ENCODE data around the gene PUS10.
A peak's percentile ranks its signal among the peaks of the same experiment; 100 is the strongest.
"Not testable (repeated sequence)": the region's sequence is repeated elsewhere in the genome, so short reads cannot be mapped to it uniquely, and the experiment has no call there.

PUS10 gene

DNA sequence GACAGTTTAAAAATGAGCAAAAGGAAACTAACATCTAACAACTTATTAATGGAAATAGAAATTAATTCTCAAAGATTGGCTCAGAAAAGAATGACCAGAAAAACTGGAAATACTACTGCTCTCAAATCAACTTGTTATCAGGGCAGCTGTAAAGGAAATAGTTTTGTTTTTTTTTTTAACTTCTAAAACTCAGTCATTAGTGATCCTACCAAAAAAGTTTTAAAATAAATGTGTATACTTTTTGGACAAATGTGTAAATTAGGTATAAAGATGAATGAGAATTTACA is 52.6 kb downstream of the PUS10 start:
- DNase-seq, result no peak

DNA sequence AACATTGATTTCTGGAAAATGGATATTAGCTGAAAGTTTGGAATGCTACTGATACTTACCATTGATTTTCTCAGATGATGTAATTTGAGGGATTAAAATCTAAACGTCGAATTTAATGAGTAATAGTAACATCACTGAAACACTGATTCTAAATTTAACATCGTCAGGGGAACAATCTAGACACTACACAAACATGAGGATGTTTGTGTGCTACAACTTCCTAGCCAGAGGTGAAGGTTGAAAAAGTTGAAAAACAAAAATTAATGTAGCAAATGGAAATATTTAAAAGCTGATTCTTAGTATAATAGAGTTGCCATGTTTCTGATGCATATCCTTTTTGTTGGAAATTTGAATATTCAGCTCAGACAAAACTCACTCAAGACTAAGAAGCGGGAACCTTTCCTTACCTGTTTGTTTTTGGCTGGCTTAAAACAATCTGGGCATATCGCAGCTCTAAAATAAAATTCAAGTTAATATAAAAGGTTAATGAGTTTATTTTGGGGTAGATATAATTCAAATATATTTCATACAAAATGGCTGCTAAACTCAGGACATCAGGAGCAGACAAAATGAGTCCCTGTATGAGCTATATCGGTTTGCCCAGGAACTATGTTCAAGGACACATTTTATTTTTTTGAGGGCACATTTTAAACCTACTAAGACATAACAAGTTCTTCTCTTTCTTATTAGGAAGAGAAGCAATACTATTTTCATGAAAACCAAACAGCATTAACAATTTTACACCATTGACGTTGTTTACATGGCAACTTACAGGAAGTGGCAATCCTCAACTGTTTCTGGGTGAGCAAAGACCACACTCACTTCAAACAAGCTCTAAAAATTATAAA is 53.2 kb downstream of the PUS10 start:
- DNase-seq, result no peak

DNA sequence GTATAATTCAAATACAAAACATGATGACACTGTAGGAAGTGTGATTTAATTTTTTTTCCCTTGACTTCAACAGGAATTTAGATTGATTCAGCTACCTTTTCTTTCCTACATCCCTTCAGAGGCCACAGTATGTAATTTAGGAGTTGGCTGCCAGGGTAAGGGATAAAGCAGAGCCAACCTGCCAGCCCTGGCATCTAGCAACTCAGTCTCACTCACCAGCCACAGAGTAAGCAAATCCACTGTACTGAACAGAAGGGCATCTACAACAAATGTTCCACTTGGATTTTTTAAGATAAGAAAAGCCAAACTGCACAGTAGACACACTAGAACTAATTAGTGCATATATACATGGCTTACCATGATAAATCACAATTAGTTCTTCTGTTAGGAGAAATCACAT is 54.9 kb downstream of the PUS10 start:
- no peak for DNase-seq

DNA sequence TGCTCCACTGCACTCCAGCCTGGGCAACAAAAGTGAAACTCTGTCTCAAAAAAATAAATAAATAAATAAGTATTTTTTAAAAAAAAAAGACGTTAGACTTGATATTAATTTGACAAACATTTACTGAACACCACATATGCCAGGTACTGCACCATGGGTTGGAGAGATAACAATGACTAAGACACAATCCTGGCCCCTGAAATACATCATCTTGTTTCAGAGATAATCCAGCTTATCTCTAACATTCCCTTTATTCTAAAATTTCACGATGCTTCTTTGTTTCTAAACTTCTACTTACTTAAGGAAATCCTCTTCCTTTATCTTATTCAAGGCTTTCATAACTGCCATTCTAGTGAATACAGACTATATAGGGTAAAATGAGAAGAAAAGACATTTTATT is 55.5 kb downstream of the PUS10 start:
- DNase-seq, result no peak

DNA sequence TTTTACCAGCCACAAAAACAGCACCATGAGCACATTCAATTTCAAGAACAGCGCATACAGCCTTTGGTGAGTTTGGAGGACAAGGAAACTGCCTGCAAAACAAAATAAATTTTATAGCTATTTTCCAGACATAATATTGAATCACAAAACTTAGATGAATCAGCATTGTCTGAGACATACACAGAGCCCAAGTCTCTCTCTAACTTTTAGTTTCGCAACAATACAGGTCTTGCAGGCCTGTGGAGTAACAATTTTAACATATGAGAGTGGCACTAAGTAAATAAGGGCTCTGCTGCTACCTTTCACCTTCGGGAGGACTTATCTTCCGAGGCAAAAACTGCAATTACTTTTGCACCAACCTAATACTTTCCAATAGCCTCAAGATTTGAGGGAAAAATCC is 56.6 kb downstream of the PUS10 start:
- DNase-seq, result no peak

DNA sequence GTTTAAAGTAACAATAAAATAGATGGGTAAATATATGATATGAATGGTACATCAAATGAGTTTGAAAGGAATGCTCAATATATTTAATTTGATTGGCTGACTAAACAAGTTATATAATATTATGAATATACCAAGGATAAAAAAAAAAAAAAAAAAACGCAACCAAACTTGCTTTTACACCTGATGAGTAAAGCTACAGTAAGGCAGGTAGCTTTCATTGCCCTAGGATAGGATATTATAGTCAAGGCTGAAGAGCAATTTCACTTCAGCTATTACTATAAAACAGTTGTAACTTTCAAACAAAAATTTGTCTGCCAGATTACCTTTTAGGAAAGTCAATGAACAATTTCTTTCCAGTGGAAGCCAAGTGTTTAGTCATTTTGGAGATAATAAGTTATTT is 57.3 kb downstream of the PUS10 start:
- no peak for DNase-seq

DNA sequence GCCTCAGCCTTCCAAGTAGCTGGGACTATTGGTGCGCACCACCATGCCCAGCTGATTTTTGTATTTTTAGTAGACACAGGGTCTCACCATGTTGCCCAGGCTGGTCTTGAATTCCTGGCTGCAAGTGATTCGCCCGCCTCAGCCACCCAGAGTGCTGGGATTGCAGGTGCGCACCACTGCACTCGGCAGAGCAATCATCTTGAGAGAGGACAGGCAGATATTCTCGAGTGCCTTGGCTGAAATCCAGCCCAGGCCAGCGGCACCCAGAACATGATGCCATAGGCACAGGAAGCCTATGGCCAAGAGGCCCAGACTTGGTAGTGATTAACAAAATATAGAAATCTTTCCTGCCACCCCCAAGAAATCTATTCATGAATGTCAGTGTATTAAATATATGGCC is 58.6 kb downstream of the PUS10 start:
- no peak for DNase-seq

DNA sequence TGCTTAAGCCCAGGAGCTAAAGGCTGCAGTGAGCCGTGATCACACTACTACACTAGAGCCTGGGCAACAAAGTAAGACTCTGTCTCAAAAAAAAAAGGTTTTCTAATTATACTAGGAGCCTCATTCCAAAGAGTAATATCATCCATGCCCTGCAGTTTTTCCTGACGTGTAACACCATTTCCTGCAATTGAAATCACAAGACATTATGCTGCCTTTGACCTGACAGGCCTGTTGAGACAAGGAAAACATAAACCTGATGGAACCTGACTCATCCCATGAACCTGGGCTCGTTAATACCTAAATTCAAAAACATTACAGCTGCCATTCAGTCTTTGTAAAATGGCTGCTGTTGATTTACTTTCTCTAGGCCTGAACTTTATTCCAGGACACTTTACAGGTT is 59.3 kb downstream of the PUS10 start:
- DNase-seq, result no peak

DNA sequence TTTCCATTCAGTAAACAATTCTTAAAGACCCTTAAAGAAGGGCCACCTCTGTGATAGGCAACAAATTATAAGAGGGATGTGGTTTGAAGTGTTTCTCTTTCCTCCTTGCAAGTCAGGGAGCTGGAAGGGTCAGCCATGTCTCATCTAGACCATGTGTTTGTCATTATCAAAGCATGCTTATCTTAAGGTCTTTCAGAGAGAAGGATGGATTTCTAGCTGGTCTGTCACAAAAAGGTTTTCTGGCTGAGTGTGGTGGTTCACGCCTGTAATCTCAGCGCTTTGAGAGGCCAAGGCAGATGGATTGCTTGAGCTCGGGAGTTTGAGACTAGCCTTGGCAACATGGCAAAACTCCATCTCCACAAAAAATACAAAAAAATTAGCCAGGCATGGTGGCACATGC is 59.7 kb downstream of the PUS10 start:
- DNase-seq, result no peak

DNA sequence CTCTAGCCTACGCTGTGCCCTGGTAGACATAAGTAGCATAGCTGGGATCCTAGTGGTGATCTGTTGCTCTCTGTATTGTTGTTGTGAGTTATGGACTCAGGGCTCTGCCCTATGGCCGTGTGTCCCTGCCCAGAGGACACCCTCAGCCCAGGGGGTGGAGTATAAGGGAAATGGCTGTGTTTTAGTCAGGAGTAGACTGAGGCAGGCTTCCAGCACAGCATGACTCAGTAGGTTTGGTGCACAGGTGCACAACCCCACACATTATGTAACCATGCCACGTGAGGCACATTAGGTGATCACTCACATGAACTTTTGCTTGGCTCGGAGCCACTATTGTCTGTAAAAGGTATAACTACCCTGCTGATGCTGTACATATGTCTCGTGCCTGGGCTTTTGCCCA is 60.4 kb downstream of the PUS10 start:
- no peak for DNase-seq

DNA sequence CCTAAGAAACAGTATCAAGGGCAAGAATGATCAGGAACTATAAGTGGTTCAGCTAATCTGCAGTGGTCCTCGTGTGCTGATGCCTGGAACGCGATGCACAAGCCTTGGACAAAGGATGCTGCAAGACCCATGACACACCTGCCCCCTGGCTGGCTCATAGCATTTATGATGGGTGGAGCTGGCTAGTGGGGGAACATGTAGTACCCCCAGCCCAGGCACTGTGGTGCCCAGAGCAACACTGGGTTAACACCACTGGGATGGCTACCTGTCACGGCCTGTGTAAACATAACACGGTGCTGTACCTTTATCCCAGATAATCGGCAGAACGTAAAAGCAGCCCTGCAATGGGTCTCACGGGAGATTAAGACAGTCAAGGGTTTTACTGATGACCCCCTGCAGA is 60.8 kb downstream of the PUS10 start:
- no peak for DNase-seq

DNA sequence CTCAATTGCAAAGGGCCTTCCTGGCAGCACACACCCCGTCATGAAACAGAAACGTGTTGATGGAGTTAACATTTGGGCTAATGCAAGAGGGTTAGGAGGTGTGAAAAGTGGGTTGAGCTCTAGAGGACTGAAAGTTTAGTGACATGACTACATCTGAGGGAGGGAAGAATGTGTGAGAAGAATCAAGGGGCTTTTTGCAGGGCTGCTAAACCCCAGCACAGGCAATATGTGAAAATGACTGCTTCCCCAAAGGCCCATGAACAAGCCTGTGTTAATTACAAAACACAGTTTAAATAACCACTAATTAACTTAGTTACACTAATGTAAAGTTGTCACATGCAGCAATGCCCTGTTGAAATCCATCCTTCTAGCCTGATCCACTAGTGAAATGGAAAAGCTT is 63.9 kb downstream of the PUS10 start:
- no peak for DNase-seq

DNA sequence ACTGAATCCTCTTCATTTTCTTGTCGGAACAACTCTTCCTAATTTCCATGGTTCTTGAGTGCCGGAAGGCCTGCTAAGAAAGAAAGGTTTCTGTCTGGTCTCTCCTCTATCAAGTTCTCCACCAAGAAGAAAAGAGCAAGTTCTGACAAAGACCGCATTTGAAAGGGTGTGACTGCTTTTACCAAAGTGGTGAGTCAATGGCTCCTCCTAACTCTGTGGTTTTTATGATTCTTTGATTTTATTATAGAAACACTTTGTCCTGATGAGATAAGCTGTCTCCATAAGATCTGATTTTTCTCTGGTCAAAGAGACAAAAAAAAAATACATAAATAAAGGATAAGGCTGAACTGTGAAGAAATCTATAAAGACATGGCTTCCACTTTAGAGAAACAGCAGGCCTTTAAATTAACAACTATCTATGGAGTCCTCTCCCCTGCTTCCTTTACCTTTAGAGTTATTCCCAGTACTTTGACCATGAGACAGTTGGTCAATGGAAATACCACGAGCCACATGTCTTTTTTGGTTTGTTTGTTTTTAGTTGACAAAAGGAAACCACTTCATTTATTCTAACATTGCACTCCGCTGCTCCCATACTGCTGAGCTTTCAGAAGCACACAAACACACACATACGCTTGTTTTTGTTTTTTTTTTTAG is 69.0 kb downstream of the PUS10 start:
- DNase-seq, result no peak

DNA sequence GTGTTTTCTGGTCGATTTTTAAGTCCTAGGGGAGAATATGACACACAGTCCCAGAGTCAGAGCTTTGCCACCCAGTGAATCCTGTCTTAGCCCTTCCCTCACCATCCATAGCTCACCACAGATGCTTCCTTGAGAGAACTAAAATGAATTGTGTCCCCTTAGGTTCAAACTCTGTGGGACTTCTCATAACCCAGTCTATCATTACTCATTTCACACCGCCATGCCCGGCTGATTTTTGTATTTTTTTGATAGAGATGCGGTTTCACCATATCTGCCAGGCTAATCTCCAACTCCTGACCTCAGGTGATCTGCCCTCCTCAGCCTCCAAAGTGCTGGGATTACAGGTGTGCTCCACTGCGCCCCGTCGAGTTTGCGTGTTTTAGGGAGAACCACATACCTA is 69.9 kb downstream of the PUS10 start:
- no peak for DNase-seq

DNA sequence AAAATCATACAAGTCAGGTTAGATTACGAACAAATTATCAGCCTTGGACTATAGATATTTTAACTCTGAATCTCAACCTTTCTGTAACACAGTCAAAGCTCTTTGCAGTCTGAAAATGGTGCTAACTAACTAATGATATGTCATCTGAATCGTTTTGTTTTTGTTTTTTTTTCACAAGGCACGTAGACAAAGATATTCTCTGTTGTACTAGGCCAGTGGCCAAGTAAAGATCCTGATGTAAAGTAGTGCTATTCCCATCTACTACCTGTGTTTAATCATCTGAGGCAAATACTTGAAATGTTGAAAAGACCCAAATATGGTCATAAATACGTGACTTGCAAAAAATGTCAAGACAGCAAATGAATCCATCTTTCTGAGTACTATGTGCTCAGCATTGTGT is 71.0 kb downstream of the PUS10 start:
- no peak for DNase-seq

DNA sequence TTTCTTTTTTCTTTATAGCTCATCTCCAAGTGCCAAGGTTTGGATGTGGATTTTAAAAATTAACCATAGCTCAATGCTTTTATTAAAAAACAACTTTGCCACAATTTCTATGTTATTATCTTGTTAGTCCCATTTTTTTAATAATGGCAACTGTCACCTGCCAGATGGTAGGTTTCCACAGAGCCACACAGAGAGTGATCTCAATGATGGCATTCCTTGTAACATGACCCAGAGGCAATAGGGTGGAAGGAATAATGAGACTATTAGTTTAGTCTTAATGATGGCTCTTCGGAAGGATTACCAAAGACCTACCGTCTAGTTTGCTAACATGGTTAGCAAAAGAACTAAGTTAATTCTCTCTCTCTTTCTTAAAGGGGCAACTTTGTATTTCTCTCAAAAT is 72.7 kb downstream of the PUS10 start:
- peak; percentile 4 for DNase-seq

DNA sequence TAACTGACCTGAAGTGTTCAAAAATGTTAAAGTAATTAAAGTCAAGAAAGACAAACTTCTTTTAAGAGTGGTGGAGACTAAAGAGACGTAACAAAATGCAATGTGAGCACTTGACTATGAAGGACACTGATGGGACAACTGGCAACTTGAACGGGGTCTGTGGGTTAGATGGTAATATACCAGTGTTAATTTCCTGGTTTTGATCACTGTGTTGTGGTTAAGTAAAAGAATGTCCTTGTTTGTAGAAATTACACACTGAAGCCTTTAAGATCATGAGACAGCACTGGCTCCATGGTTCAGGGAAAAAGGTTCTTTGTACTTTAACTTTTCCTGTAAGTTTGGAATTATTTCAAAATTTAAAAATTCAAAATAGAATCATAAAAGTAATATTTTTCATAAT is 78.4 kb downstream of the PUS10 start:
- no peak for DNase-seq

DNA sequence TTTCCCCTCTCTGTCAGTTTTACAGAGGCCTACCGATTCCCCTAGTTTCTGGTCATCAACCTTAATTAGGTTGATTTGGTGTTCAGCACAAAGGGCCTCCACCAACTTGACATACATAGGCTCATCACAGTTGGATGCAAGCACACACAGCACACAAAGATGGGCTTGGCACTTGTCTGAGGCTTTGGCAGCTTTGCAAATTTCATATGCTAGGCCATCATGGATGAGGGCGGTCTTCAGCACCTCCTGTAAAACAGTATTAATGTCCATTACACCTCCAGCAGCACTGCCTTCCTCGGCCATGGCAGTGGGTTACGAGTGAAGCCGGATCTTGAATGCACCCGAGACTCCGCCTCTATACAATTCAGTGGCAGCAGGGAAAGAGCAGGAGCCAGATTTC is 79.8 kb downstream of the PUS10 start:
- no peak for DNase-seq

DNA sequence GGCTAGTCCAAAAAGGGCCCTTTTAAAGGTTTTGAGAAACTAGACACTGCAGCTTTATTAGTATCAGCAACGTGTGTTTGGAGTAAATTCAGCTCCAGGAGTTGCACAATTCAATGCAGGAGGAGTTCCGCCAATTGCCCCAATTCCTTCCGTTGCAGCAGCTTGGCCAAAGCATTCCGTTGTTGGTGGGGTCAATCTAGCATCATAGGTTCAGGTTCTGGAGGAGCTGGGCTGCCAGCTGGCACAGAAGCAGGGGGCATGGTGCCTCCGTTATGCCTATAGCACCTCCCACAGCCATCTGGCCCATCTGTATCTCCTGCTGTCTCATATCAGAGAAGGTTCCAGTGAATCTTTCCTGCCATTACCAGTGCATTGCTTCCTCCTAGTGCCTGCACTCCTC is 81.3 kb downstream of the PUS10 start:
- DNase-seq, result no peak

DNA sequence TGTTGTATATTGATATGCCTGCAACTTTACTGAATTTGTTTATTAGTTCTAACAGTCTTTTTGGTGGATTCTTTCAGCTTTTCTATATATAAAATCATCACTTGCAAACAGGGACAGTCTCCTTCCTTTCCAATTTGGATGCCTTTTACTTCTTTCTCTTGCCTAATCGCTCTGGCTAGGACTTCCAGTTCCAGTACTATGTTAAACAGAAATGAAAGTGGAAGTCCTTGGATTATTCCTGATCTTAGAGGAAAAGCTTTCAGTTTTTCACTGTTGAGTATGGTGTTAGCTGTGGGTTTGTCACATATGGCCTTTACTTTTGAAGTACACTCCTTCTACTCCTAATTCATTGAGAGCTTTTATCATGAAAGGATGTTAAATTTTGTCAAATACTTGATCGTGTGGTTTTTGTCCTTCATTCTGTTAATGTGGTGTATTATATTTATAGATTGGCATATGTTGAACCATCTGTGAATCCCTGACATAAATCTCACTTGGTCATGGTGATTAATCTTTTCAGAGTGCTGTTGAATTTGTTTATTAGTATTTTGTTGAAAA is 83.8 kb downstream of the PUS10 start:
- DNase-seq, result no peak

DNA sequence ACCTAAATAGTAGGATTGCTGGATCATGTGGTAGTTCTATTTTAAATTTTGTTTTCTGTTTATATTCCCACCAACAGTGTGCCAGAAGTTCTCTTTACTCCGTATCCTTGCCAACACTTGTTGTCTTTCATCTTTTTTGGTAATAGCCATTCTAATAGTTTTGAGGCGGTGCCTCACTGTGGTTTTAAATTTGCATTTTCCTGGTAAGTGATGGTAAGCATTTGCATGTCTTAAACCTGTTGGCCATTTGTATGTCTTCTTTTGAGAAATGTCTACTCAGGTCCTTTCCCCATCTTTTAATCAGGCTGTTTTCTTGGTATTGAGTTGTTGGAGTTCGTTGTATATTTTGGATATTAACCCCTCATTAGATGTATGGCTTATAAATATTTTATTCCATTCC is 85.1 kb downstream of the PUS10 start:
- no peak for DNase-seq

DNA sequence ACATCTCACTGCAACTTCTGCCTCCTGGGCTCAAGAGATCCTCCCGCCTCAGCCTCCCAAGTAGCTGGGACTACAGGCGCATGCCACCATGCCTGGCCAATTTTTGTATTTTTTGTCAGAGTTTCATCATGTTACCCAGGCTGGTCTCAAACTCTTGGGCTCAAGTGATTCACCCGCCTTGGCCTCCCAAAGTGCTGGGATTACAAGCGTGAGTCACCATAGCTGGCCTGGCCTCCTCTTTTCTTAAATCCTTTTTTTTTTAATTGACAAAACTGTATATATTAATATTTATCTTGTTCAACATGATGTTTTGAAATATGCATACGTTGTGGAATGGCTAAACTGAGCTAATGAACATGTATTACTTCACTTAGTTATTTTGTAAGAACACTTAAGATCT is 86.0 kb downstream of the PUS10 start:
- not testable (repeated sequence) for DNase-seq

DNA sequence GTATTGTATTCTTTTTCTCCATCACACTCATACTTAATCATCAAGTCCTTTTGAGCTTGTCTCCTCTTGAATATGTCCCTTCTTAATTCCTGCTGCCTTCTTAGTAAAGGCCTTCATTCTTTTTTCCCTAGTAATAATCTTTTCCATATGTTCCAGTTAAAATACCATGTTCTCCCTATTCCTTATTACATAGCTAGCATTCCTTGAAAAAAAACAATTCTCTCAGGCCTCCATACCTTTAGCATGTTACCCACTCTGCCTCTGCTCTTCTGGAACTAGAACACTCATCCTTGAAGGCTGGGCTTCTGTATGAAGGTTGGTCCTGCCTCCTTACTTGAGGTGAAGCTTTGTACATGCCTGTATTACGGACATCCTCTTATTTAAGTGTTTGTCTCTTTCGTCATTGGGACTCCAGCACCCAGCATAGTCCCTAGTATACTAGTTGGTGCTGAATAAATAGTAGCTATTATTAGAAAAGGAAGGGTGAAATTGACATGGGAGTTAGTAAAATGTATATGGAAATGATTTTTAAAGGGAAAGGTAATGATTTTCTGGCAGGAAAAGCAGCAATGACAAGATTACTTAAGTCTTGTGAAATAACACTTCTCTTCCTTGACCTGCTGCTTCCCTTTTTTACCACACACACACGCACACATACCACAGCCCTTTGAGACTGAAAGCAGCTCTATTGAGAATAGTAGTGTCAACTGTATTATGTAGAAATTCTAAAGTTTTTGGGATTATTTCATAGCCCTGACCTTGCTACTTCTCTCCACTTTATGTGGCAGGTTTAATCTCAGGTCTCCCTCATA is 91.1 kb downstream of the PUS10 start:
- DNase-seq, result no peak
